WTC11 (cell line): ENCODE data around the gene KRT36. TPM values are rescaled to one million over a fixed set of nuclear protein-coding genes. Genes with fewer than 3 reads are reported as not detected.

Source experiments
- ATAC-seq: fragments of 200-7000 bp; cut with Tn5 transposase; 2 replicates; pipeline ENCODE4 v1.10.0; 2021; ENCODE audit warnings: mild to moderate bottlenecking, moderate library complexity
- CTCF ChIA-PET: fragments of 300-600 bp; sonication (Branson Sonifier 250); formaldehyde crosslinking; loops from one replicate; lab custom pipeline; 2021; ENCODE audit warnings: antibody characterized with exemption; lab: Charles Lee
- POLR2A ChIA-PET: fragments of 350-600 bp; sonication (Branson Sonifier 250); formaldehyde crosslinking; loops from one replicate; lab custom pipeline; 2021; ENCODE audit warnings: antibody characterized with exemption; lab: Charles Lee
- DNase-seq: peaks from one replicate; pipeline ENCODE4 v3.0.0; 2021; ENCODE audit warnings: low spot score
- H3K27ac Mint-ChIP-seq: 2 replicates; pipeline ENCODE4 v1.8.0; 2021; ENCODE audit warnings: mixed read lengths
- H3K27me3 Mint-ChIP-seq: 2 replicates; pipeline ENCODE4 v1.8.0; 2021; ENCODE audit warnings: low read depth, mild to moderate bottlenecking, moderate library complexity, mixed read lengths
- H3K36me3 Mint-ChIP-seq: 2 replicates; pipeline ENCODE4 v1.8.0; 2021; ENCODE audit warnings: mixed read lengths
- H3K4me1 Mint-ChIP-seq: 2 replicates; pipeline ENCODE4 v1.8.0; 2022; ENCODE audit warnings: mixed read lengths
- H3K4me3 Mint-ChIP-seq: 2 replicates; pipeline ENCODE4 v1.8.0; 2021; ENCODE audit warnings: mild to moderate bottlenecking, moderate library complexity, mixed read lengths
- H3K9me3 Mint-ChIP-seq: 2 replicates; pipeline ENCODE4 v1.8.0; 2021; ENCODE audit warnings: mixed read lengths
- AR ChIP-seq: fragments of 250-450 bp; sonication (Bioruptor Pico); IDR thresholded peaks from 2 replicates; pipeline ENCODE4 v1.9.0; 2021; ENCODE audit warnings: mild to moderate bottlenecking
- ATF1 ChIP-seq: sonication (generic); formaldehyde crosslinking; IDR thresholded peaks from 2 replicates; pipeline ENCODE4 v1.8.1; 2023; ENCODE audit warnings: mild to moderate bottlenecking, moderate library complexity, missing genetic modification reagents
- CBFB ChIP-seq: sonication (generic); formaldehyde crosslinking; IDR thresholded peaks from 2 replicates; pipeline ENCODE4 v1.8.1; 2022; ENCODE audit warnings: mild to moderate bottlenecking, low read depth, missing genetic modification reagents
- ELF4 ChIP-seq: sonication (generic); formaldehyde crosslinking; IDR thresholded peaks from 2 replicates; pipeline ENCODE4 v1.8.1; 2022; ENCODE audit warnings: low read depth, mild to moderate bottlenecking, moderate library complexity, missing genetic modification reagents
- ESRRA ChIP-seq: sonication (generic); formaldehyde crosslinking; IDR thresholded peaks from 2 replicates; pipeline ENCODE4 v1.8.1; 2022; ENCODE audit warnings: mild to moderate bottlenecking, missing genetic modification reagents, borderline replicate concordance
- ETV6 ChIP-seq: sonication (generic); formaldehyde crosslinking; IDR thresholded peaks from 2 replicates; pipeline ENCODE4 v1.8.1; 2022; ENCODE audit warnings: mild to moderate bottlenecking, missing genetic modification reagents
- FOXK1 ChIP-seq: sonication (generic); formaldehyde crosslinking; IDR thresholded peaks from 2 replicates; pipeline ENCODE4 v1.8.0; 2022; ENCODE audit warnings: mild to moderate bottlenecking, moderate library complexity, missing genetic modification reagents
- IRF2 ChIP-seq: sonication (generic); formaldehyde crosslinking; IDR thresholded peaks from 2 replicates; pipeline ENCODE4 v1.8.0; 2022; ENCODE audit warnings: low read depth, missing genetic modification reagents, borderline replicate concordance
- MXD4 ChIP-seq: fragments of 250-450 bp; sonication (Bioruptor Pico); IDR thresholded peaks from 2 replicates; pipeline ENCODE4 v1.8.0; 2021; ENCODE audit warnings: mild to moderate bottlenecking, moderate library complexity, borderline replicate concordance
- PREB ChIP-seq: sonication (generic); formaldehyde crosslinking; IDR thresholded peaks from 2 replicates; pipeline ENCODE4 v1.8.1; 2022; ENCODE audit warnings: mild to moderate bottlenecking, missing genetic modification reagents, moderate library complexity, borderline replicate concordance
- RELA ChIP-seq: sonication (generic); formaldehyde crosslinking; IDR thresholded peaks from 2 replicates; pipeline ENCODE4 v1.8.1; 2022; ENCODE audit warnings: missing genetic modification reagents, mild to moderate bottlenecking, borderline replicate concordance
- SMAD3 ChIP-seq: sonication (generic); formaldehyde crosslinking; IDR thresholded peaks from 2 replicates; pipeline ENCODE4 v1.8.0; 2022; ENCODE audit warnings: missing genetic modification reagents, mild to moderate bottlenecking, borderline replicate concordance
- SMAD4 ChIP-seq: sonication (generic); formaldehyde crosslinking; IDR thresholded peaks from 2 replicates; pipeline ENCODE4 v1.8.0; 2022; ENCODE audit warnings: mild to moderate bottlenecking, missing genetic modification reagents
- SOX15 ChIP-seq: fragments of 250-450 bp; sonication (Bioruptor Pico); IDR thresholded peaks from 2 replicates; pipeline ENCODE4 v1.9.0; 2021; ENCODE audit warnings: mild to moderate bottlenecking
- USF1 ChIP-seq: sonication (generic); formaldehyde crosslinking; IDR thresholded peaks from 2 replicates; pipeline ENCODE4 v1.8.0; 2022; ENCODE audit warnings: mild to moderate bottlenecking, missing genetic modification reagents
- ZNF138 ChIP-seq: sonication (generic); formaldehyde crosslinking; conservative IDR thresholded peaks from 2 replicates; pipeline ENCODE4 v1.8.1; 2022; ENCODE audit warnings: mild to moderate bottlenecking, moderate library complexity, missing genetic modification reagents
- ZNF281 ChIP-seq: sonication (generic); formaldehyde crosslinking; IDR thresholded peaks from 2 replicates; pipeline ENCODE4 v1.8.0; 2023; ENCODE audit warnings: mild to moderate bottlenecking, missing genetic modification reagents
- ZNF416 ChIP-seq: fragments of 250-450 bp; sonication (Bioruptor Pico); IDR thresholded peaks from 2 replicates; pipeline ENCODE4 v1.9.0; 2021; ENCODE audit warnings: mild to moderate bottlenecking, inconsistent platforms
- ZNF532 ChIP-seq: fragments of 250-450 bp; sonication (Bioruptor Pico); IDR thresholded peaks from 2 replicates; pipeline ENCODE4 v1.9.0; 2021; ENCODE audit warnings: mild to moderate bottlenecking, borderline replicate concordance
- total RNA-seq: library from RNA; stranded (reverse); gene quantifications from 3 replicates; pipeline ENCODE4 v1.2.3, GENCODE V29; 2021
- TF ChIP-seq, protein P1 (sequence below): sonication (generic); formaldehyde crosslinking; IDR thresholded peaks from 2 replicates; pipeline ENCODE4 v1.8.0; 2022; ENCODE audit warnings: mild to moderate bottlenecking, missing genetic modification reagents

The KRT36 gene
- total RNA-seq, 1 experiment from 2014 or later, result not detected

DNA sequence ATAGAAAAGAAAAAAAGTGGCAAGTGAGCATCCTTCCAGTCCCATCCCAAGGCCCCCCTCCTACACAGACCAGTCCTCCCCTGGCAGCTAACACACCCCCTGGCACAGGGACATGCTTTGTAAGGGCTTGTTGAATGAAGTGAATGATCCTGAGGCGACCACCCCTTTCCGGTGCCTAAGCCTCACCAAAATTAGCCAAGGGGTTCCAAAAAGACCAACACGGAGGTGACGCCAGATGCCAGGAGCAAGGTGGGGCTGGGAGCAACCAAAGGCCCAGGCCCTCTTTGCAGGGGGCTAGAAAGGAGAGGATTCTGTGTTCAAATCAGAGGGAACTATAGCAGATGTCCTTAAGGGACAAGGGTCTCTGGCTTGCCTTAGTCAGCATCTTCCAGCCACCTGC is 14.3 kb downstream of the KRT36 start (continued):
- TF ChIP-seq AR (CRISPR knock-in tag), result no peak
- TF ChIP-seq USF1 (CRISPR knock-in tag), result no peak
- TF ChIP-seq RELA (CRISPR knock-in tag), result no peak
- TF ChIP-seq CBFB, result no peak
- no peak for TF ChIP-seq ZNF138 (CRISPR knock-in tag)
- no peak for TF ChIP-seq IRF2
- TF ChIP-seq ZNF416 (CRISPR knock-in tag), result no peak
- TF ChIP-seq ZNF281, result no peak
- no peak for TF ChIP-seq MXD4 (CRISPR knock-in tag)
- no peak for TF ChIP-seq ETV6 (CRISPR knock-in tag)
- no peak for TF ChIP-seq ELF4 (CRISPR knock-in tag)

DNA sequence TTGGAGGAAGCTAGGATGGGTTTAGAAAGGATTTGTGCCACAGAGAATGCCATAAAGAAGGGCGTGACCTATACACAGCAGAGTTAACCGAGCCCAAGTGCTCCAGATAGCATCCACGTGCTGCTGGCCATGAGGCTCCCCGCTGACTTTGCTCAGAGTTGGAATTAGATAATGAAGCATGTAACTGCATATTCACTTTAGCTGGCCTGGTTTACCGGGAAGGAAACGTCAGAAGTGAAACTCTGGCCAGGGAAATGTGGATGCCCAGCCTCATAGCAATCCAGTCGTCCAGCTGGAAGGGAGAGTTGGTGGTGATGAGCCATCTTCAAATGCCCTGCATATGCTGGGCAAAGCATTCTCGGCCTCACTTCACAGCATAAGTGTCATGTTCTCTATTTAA is 14.8 kb downstream of the KRT36 start:
- ChIA-PET CTCF (interaction anchor here (1.2 to 1.5 kb wide), 2 partner anchors 74 to 174 kb away, joined by 3 to 4 read pairs; no protein-coding TSS in a partner anchor), POLR2A (no interaction called here)
- no peak overlapping the region for H3K4me3 Mint-ChIP-seq
- no peak for DNase-seq
- H3K4me1 Mint-ChIP-seq, result no peaks in the 10 kb centered on the region
- H3K27ac Mint-ChIP-seq, result no peak overlapping the region
- H3K9me3 Mint-ChIP-seq, result peaks cover 13% of the 10 kb centered on the region
- H3K27me3 Mint-ChIP-seq, result no peaks in the 10 kb centered on the region
- no peak for ATAC-seq
- H3K36me3 Mint-ChIP-seq, result no peaks in the 10 kb centered on the region
- TF ChIP-seq ESRRA (CRISPR knock-in tag) (no peak), ETV6 (CRISPR knock-in tag) (no peak), ATF1 (CRISPR knock-in tag) (no peak), PREB (CRISPR knock-in tag) (no peak), ZNF281 (no peak), SMAD4 (CRISPR knock-in tag) (no peak), SMAD3 (no peak), FOXK1 (CRISPR knock-in tag) (no peak), ZNF532 (CRISPR knock-in tag) (no peak), SOX15 (CRISPR knock-in tag) (no peak)
- TF ChIP-seq, protein P1, sequence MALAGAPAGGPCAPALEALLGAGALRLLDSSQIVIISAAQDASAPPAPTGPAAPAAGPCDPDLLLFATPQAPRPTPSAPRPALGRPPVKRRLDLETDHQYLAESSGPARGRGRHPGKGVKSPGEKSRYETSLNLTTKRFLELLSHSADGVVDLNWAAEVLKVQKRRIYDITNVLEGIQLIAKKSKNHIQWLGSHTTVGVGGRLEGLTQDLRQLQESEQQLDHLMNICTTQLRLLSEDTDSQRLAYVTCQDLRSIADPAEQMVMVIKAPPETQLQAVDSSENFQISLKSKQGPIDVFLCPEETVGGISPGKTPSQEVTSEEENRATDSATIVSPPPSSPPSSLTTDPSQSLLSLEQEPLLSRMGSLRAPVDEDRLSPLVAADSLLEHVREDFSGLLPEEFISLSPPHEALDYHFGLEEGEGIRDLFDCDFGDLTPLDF (CRISPR knock-in tag), result no peak
